8988T (cell line): ENCODE measurements around the gene HLA-DQB1.
A peak's percentile ranks its signal among the peaks of the same experiment; 100 is the strongest.
"Not testable (repeated sequence)": the region's sequence is repeated elsewhere in the genome, so short reads cannot be mapped to it uniquely, and the experiment has no call there.

Experiments
- DNase-seq: peaks from one replicate; pipeline ENCODE4 v3.0.0; 2011

HLA-DQB1 gene

DNA sequence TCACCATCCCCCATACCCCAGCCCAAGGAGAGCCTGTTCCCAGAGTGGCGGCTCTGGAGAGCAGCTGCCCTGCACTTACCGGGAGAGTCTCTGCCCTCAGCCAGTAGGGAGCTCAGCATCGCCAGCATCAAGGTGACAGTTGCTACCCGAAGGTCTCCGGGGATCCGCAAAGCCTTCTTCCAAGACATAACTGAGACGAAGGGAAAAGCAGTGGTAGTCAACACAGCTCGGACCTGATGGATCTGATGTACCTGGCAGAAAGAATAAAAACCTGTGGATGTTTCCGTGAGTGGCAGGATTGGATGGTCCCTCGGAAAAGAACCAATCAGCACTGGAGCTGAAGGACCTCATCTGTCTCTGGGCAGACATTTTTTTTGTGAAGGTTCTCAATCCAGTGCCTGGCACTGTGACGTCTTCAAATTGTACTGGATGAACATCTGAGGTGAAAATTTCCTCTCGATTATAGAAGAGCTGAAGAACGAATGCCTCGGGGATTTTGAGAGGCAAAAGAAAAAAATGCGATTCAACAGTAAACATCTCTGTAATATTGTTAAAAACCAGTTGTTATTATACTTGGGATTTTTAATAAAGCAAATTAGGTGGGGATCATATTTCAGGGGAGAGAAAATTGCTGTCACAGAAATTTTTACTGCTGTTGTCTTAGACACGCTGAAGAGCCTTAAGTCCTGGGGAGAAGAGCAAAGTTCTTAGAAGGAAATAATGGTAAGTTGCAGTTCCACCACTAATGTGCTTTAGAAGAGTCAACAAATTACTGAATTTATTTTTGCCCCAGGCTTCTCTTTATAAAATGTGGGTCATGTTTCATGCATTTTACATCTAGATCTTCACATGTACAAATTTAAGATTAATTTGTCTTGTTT is at the start of gene HLA-DQB1:
Gene HLA-DQB1 (minus strand): TSS at position 238 of the 881 bp plus-strand sequence. CDS start 50 bp downstream, at position 188.
- DNase-seq: peak; percentile 74

DNA sequence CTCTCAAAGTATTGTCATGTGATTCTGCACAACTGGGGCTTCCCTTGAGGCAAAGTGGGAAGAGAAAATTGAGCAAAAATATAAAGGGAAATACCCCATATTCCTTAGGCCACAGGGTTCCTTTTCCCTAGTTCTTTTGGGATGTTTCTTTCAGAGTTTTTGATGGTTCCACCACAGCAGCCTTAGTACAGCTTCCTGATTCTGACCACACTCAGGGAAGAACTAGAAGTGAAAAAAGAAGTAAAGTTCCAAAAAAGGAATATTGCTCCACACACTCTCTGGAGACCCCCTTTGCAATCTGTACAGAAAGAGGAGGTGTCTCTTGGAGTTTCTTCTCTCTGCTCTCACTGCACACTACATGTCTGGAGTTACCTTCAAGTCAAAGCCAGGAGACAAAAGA is 46.8 kb upstream of the HLA-DQB1 start:
- DNase-seq: no peak

DNA sequence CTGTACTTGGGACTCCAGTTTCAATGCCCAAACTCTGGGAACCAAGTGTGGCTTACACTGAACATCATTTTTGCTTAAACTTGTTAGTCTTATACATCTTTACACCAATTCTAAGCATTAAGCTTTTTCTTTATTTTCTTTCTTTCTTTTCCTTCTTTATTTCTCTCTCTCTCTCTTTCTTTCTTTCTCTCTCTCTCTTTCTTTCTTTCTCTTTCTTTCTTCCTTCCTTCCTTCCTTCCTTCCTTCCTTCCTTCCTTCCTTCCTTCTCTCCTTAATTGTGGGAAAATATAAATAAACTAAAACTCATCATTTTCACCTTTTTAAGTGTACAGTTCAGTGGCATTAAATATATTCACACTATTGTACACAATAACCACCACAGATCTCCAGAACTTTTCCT is 43.2 kb upstream of the HLA-DQB1 start:
- no peak for DNase-seq

DNA sequence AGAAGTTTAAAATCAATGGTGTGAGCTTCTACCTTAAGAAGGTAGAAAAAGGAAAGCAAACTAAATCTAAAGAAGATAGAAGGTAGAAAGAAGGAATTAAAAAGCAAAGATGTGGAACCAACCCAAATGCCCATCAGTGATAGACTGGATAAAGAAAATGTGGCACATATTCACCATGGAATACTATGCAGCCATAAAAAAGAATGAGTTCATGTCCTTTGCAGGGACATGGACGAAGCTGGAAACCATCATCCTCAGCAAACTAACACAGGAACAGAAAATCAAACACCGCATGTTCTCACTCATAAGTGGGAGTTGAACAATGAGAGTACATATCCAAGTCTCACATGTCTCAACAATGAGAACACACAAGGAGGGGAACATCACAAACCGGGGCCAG is 38.7 kb upstream of the HLA-DQB1 start:
- not testable (repeated sequence) for DNase-seq

DNA sequence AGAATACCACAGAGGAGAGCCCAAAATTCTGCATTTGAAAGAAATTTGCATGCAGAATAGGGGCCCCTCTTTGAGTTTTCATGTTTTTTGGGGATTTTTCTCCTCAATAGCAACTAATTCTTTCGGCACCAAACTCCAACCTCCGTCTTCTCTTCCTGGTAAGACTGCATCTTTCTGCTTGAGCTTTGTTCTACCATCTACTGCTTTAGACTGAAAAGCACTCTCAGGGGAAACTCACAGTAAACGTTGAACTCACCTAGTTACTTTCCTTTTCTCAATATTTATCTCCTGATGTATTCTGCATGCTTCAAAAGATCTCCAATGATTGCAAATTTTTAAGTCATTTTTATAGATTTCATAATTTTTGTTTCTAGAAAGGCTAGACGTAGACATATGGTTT is 36.9 kb upstream of the HLA-DQB1 start:
- DNase-seq: no peak

DNA sequence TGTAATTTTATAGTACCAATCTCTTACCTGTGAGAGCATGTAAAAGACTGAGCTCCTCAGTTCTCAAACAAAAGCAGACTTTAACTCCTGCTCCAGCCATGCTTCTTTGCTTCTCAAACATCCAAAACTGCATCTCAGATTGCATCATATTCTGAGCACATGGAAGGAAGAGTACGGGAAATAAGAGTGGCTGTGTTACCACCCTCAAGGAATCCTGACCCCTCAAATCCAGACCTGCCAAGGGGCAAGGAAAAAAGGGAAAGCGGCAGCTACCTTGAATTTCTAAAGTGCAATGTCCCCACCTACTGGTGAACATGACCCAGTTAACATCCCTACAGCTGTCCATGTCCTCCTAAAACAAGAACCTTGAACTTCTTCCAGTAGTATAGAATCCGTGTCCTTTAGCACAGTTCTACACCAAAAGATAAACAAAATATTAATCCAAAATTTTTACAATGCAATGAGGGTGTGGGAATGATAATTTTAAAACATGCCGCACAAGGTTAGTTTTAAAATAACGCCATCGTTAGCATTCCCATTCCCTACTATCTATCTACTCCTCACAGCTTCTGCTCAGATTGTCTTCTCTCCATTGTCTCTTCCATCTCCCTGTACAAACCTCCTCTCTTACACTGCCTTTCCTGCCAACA is 34.1 kb upstream of the HLA-DQB1 start:
- DNase-seq: peak; percentile 21

DNA sequence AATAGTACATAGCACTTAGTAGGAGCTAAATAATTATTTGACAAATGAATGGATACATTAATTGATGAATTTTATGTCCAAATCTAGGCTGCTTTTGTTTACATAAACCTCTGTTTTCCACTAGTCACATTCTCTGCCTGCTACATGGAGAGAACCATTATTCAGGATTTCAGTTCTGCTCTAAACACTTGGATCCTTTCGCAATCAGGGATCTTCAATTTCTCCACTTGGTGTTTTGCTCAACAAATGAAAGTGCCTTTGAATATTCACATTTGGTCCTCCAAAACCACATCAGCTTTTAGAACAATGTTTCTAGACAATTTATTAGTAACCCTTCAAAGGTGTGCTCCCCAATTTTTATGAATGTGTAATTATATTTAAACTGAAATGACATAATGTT is 30.6 kb upstream of the HLA-DQB1 start:
- DNase-seq: no peak

DNA sequence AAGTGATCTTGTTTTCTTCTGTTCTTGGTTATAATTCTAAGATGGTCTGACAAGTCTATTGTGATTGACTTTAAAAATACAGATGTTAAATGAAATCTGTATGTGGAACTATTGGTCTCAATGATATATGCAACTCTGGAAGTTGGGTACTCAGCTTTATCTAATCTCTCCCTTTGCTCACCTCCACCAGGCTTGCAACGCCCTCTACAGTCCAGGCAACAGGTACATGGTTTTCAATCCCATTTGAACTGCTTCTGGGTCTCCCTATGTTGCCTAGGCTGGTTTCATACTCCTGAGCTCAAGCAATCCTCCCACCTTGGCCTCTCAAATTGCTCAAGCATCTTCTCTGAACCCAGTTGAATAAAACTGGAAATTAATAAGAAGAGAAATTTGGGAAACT is 25.6 kb upstream of the HLA-DQB1 start:
- no peak for DNase-seq

DNA sequence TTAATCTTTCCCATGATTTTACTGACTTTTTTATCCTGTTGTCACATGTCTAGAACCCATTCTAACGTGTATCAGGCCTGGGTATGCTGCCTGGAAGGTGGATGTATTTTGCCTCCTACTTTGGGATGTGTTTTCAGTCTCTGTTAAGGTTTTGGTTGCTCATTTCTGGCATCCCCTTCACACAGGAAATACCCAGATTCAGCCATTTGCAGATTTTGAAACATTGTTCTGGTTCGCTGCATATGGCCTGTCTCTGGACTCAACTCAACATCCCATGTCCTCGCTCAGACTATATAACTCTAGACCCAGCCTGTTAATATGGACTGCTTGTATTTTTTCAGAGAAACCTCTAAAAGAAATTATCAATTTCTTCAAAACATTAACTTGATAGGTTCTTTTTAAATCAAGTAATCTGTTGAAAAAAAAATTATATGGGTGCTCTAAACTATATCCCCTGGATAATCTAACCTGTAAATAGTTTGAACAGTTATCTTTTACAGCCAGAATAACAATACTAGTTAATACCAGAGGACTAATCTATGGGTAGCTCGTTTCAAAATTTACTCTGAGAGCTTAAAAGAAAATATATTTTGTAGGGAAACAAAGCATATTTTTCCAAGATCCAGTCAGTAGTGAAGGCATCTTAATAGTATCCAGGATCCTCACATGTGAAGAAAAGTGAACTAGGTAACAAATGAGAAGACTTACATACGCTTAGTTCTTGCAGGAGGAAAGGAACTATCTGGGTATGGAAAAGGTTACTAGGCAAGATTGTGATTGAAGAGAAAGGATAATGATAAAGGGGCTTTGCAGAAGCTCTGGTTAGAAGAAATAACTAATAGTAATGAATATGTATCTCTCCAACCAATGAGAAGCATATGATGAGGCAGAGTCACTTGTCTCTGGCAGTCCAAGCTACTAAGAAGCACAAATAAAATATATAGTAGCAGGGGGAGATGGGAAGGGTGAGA is 23.4 kb upstream of the HLA-DQB1 start:
- DNase-seq: no peak

DNA sequence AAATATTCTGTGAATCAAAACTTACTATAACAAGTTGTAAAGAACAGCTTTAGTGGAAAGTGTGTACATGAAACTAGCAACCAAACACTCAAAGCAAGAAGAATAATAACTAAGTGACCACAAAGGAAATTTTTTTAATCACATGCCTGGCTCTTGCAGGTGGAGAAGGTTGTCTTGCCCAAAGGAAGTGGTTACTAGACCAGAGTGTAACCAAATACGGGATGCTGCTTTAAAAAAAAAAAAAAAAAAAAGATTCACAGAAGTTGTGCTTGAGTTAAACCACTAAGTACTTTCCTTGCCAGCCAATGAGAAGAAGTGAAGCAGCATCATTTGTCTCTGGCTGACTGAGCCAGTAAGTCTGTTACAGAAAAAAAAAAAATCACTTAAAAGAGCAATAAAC is 19.1 kb upstream of the HLA-DQB1 start:
- DNase-seq: no peak

DNA sequence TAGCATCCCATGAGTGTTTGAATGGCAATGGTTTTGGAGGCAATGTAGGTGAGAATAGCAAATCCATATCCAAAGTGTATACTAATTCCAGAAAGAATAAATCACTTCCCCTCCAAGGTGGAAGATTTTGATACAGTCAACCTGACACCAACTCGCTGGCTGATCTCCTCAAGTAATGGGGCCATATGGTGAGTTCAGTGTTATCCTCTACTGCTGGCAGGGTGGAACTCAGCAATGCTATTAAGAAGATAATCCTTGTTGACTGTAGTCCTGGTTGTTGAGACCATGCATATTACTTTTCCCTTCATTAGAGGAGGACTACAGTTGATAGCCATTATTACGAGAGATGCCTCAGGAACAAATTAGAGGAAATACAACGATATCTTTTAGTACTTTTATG is 17.8 kb upstream of the HLA-DQB1 start:
- no peak for DNase-seq

DNA sequence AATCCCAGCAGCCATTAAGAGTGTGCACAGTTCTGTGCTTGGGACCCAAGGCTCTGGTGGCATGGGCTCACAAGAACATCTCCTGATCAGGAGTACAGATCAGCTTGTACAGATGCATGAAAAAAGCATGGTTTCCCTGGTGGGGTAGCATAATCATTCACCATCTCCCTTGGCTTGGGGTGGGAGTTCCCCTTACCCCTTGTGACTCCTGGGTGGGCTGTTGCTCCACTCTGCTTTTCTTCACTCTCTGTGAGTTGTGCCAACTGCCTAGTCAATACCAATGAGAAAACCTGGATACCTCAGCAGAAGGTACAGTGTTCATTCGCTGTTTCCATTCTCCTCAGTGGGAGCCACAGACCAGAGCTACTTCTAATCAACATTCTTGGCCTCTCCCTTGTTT is 13.6 kb upstream of the HLA-DQB1 start:
- no peak for DNase-seq

DNA sequence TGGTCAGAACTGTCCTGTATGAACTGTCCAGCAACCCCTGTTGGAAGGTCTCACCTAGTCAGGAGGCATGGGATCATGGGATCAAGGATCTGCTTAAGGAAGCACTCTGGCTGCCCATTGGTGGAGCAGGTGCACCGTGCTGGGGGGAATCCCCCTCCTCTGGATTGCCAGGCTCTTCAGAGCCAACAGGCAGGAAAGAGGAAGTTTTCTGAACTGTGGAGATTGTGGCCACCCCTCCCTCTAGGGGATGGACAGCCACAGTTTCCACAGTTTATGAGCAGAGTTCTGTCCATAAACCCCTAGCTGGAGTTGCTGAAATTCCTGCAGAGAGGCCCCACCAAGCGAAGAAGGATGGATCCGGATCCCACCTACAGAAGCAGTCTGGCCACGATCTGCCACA is 13.0 kb upstream of the HLA-DQB1 start:
- DNase-seq: no peak

DNA sequence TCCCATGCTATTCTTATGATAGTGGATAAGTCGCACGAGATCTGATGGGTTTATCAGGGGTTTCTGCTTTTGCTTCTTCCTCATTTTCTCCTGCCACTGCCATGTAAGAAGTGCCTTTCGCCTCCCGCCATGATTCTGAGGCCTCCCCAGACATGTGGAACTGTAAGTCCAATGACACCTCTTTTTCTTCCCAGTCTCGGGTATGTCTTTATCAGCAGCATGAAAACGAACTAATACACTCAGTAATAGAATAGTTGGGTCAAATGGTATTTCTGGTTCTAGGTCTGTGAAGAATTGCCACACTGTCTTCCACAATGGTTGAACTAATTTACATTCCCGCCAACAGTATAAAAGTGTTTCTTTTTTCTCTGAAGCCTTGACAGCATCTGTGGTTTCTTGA is 7.7 kb upstream of the HLA-DQB1 start:
- not testable (repeated sequence) for DNase-seq

DNA sequence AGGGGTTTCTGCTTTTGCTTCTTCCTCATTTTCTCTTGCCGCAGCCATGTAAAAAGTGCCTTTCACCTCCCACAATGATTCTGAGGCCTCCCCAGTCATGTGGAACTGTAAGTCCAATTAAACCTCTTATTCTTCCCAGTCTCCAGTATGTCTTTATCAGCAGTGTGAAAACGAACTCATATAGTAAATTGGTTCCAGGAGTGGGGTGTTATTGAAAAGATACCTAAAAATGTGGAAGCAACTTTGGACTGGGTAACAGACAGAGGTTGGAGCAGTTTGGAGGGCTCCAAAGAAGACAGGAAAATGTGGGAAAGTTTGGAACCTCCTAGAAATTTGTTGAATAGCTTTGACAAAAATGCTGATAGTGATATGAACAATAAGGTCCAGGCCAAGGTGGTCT is 5.5 kb upstream of the HLA-DQB1 start:
- not testable (repeated sequence) for DNase-seq

DNA sequence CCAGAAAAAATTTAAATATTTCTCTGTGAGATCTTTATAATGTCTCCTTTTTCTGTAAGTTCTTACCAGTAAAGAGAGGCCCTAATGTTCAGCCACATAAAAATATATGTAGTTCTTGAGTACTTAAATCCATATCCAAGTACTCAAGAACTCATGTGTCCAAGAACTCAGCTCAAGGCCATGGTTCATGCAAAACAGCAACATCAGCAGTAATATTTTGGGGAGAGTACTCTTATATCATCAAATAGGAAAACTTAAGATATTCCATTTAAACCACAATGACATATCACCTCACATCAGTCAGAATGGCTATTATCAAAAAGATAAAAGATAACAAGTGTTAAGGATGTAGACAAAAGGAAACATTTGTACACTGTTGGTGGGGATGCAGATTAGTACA is 3.4 kb upstream of the HLA-DQB1 start:
- DNase-seq: no peak

DNA sequence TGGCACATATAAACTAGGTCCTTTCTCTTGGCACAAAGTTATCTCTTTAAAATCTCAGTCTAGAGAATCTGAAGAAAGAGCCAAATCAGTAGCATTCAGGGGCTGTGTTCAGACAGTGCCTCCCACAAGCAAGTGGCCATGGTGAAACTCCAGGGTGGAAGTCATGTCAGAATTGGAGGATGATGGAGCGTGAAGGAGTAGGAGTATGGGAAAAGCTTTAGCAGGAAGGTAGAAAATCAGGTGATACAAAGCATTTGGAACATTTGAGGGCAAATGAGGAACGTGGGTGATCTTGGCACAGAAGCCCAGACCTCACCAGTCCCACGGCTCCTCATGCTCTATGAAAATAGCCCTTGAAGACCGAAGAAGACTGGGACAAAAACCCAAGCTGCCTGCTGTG is 2.8 kb upstream of the HLA-DQB1 start:
- DNase-seq: no peak

DNA sequence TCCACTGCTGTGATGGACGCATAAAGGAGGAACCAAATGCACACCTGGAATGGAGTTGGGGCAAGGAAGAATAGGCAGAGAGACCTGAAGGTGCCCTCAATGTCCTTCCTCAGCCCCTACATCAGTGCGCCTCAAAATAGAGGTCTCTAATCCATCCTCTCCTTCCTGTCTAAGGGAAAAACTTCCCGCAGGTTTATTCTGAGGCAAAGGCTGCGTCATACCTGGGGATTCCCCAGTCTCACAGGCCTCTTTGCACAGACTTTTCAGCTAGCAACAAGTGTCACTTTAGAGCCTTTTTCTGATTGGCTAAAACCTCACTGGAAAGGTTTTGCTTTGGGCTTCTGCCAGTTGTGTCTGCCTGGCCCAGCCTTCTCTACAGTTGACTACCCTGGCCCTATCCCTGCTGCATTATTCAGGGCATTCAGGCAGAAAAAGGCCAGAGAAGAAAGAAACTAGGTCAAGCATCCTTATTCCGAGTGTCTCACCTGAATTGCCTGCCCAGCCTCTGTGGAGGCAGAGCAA is 1.8 kb upstream of the HLA-DQB1 start:
- no peak for DNase-seq

DNA sequence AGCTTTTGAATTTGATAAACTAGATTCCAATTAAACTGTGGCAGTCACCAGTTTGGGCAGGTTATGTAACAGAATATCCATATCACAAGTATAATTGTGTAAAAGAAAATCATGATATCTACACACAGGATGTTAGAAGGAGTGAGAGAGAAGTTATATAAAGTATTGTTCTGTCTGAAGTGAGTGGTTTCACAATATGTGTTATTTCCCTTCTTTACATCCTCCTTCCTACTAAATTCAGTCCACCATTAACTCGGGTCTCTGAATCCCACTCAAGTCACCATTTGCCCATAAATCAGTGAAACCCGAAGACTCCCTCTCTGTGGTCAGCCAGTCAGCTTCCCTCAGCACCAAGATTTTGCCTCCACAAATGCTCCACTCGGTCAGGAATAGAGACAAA is 796 bp downstream of the HLA-DQB1 start:
- DNase-seq: no peak

DNA sequence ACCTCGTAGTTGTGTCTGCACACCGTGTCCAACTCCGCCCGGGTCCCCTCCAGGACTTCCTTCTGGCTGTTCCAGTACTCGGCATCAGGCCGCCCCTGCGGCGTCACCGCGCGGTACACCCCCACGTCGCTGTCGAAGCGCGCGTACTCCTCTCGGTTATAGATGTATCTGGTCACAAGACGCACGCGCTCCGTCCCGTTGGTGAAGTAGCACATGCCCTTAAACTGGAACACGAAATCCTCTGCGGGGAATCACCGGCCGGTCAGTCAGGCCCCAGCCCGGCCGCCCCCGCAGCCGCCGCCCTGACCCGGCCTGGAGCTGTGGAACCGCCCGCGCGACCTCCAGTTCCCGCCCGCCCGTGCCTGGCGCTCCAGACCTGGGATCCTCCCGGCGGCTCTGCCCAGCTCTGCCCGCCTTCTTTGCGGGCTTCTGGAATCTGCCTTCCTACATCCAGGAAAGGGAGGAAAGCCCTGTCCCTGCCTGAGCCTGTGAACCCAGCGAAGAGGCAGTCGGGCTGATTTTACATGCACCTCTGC is 1.6 kb downstream of the HLA-DQB1 start:
- no peak for DNase-seq

DNA sequence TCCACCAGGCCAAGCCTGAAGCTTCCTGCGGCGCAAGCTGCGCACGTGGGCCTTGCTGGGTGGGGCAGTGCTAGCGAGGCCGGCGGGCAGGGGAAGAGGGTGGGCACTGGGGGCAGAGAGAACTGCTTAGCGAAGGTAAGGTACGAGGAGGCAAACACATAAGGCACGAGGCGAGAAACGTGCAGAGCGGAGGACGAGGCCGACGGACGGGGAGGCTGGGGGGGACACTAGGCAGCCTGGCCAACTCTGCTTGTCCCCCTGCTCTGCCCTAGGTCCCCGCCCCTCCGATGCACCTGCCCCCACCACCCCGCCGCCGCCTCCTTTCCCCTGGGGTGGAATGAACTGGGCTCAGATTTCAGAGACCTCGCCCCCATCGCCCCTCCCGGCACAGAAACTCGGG is 2.1 kb downstream of the HLA-DQB1 start:
- no peak for DNase-seq

DNA sequence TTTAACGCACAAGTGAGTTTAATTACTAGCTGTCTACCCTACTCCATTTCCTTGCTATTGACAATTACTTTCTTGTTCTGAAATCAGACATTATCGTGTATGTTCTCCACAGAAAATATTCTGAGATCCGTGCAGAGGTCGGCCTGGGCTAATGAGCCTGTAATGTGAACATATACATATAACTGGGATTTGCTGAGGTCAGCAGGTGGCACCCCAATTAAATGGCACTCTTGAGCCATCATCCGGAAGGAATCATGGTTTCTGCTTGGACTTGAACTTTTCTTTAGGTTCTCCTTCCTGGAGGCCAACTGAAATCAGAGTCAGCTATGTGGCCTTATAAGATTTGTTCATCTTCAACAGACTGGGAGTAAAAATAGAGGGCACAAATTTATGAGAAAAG is 3.6 kb downstream of the HLA-DQB1 start:
- no peak for DNase-seq

DNA sequence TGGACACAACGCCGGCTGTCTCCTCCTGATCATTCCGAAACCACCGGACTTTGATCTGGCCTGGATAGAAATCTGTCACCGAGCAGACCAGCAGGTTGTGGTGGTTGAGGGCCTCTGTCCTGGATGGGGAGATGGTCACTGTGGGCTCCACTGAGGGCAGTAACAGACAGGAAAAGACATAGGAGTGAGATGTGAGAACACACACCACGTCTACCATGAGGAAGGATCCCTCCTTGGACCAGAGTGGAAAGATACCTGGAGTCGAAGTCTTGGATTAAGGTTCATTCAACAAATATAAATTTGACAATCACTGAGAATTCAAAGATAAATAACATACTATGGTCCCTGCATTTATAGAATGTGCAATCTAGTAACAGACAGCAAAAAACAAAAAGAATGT is 4.4 kb downstream of the HLA-DQB1 start:
- no peak for DNase-seq
